CD4-positive, alpha-beta memory T cell (primary cell): ENCODE results near the gene SDR42E2. TPM values are rescaled to one million over a fixed set of nuclear protein-coding genes. Genes with fewer than 3 reads are reported as not detected.
"Not testable (repeated sequence)": the region's sequence is repeated elsewhere in the genome, so short reads cannot be mapped to it uniquely, and the experiment has no call there.

Source experiments
- CTCF ChIA-PET: fragments of 350-600 bp; sonication (Branson Sonifier 250); formaldehyde crosslinking; loops from one replicate; lab custom pipeline; 2021; ENCODE audit warnings: inconsistent platforms; ENCODE audit not compliant: partially characterized antibody; lab: Charles Lee
- POLR2A ChIA-PET: fragments of 350-600 bp; sonication (Branson Sonifier 250); formaldehyde crosslinking; loops from one replicate; lab custom pipeline; 2021; ENCODE audit not compliant: partially characterized antibody; lab: Charles Lee
- DNase-seq, 5 donors: peaks; one replicate each; pipeline versions ENCODE4 v3.0.0 to v3.0.0-alpha.2; 2020 to 2022; ENCODE audit warnings: mixed read lengths in 1 of 5
- H3K27ac ChIP-seq: one replicate; pipeline ENCODE4 v1.7.0; 2013; ENCODE audit warnings: low read depth, low read length
- H3K27me3 ChIP-seq: 2 replicates; pipeline ENCODE4 v1.7.0; 2013; ENCODE audit warnings: mild to moderate bottlenecking, low read length, moderate library complexity; ENCODE audit not compliant: insufficient read depth
- H3K36me3 ChIP-seq: 2 replicates; pipeline ENCODE4 v1.7.0; 2013; ENCODE audit warnings: mild to moderate bottlenecking, low read length, moderate library complexity; ENCODE audit not compliant: insufficient read depth
- H3K4me1 ChIP-seq: 2 replicates; pipeline ENCODE4 v1.7.0; 2013; ENCODE audit warnings: mild to moderate bottlenecking, low read length, moderate library complexity; ENCODE audit not compliant: insufficient read depth
- H3K4me3 ChIP-seq, 2 donors: one replicate each; pipeline ENCODE4 v1.7.0; 2013; ENCODE audit warnings: low read length in 2 of 2, mild to moderate bottlenecking in 1 of 2
- H3K9me3 ChIP-seq, 2 donors: one replicate each; pipeline ENCODE4 v1.7.0; 2013; ENCODE audit warnings: low read length in 2 of 2, control low read depth in 1 of 2; ENCODE audit not compliant: control insufficient read depth in 1 of 2
- H3K27ac Mint-ChIP-seq, 7 donors: one replicate each; pipeline ENCODE4 v1.8.0; 2020 to 2021; ENCODE audit warnings: mixed read lengths in 7 of 7, mild to moderate bottlenecking in 6 of 7, inconsistent platforms in 3 of 7, moderate library complexity in 3 of 7
- H3K27me3 Mint-ChIP-seq, 2 donors: one replicate each; pipeline ENCODE4 v1.8.0; 2020 to 2021; ENCODE audit warnings: mixed read lengths in 2 of 2
- H3K36me3 Mint-ChIP-seq, 2 donors: one replicate each; pipeline ENCODE4 v1.8.0; 2020 to 2021; ENCODE audit warnings: mixed read lengths in 2 of 2, inconsistent platforms in 1 of 2, mild to moderate bottlenecking in 1 of 2
- H3K4me1 Mint-ChIP-seq, 4 donors: one replicate each; pipeline ENCODE4 v1.8.0; 2020 to 2021; ENCODE audit warnings: mixed read lengths in 4 of 4, mild to moderate bottlenecking in 1 of 4
- H3K4me3 Mint-ChIP-seq, 8 donors: one replicate each; pipeline ENCODE4 v1.8.0; 2020 to 2021; ENCODE audit warnings: mixed read lengths in 8 of 8, mild to moderate bottlenecking in 7 of 8, moderate library complexity in 6 of 8, inconsistent platforms in 3 of 8
- H3K9me3 Mint-ChIP-seq, 8 donors: one replicate each; pipeline ENCODE4 v1.8.0; 2020 to 2021; ENCODE audit warnings: mixed read lengths in 8 of 8, mild to moderate bottlenecking in 5 of 8, inconsistent platforms in 3 of 8, moderate library complexity in 1 of 8
- intact Hi-C: fragments of 100-400 bp; cut with micrococcal nuclease; formaldehyde crosslinking; loops from one replicate; pipeline ENCODE4 v1.15.1; 2023
- polyA plus RNA-seq, 2 donors: library from polyadenylated mRNA; unstranded; fragments of 300-500 nt; fragmentation: Illumina TruSeq; gene quantifications; one replicate each; pipeline ENCODE4 v1.2.3, GENCODE V29; 2021
- total RNA-seq, 2 experiments: library from RNA; stranded (reverse); gene quantifications; one replicate each; pipeline ENCODE4 v1.2.3, GENCODE V29; 2021

SDR42E2 gene
- total and polyA plus RNA-seq, 4 experiments from 2014 or later, result 0.11 to 0.88 (median 0.64) TPM

GRCh38 chr16:22124583-22125284, 37.6 kb upstream of the SDR42E2 start:
- H3K27me3 Mint-ChIP-seq, result peaks cover 1 to 3% of the 10 kb centered on the region in 2 donors
- H3K4me3 ChIP-seq, result no peak overlapping the region
- no peaks in the 10 kb centered on the region for H3K27me3 ChIP-seq
- no peaks in the 10 kb centered on the region for H3K36me3 Mint-ChIP-seq
- H3K9me3 Mint-ChIP-seq, result peaks cover 0 to 10% (median under 1%) of the 10 kb centered on the region in 8 donors
- no peaks in the 10 kb centered on the region for H3K36me3 ChIP-seq
- no peak overlapping the region for H3K4me3 Mint-ChIP-seq
- DNase-seq, result no peak
- ChIA-PET POLR2A (no interaction called here), CTCF (no interaction called here)
- intact Hi-C loops, result no loop called here
- H3K27ac Mint-ChIP-seq, result no peak overlapping the region
- H3K27ac ChIP-seq, result no peak overlapping the region
- no peaks in the 10 kb centered on the region for H3K9me3 ChIP-seq
- no peaks in the 10 kb centered on the region for H3K4me1 Mint-ChIP-seq
- H3K4me1 ChIP-seq, result no peaks in the 10 kb centered on the region

DNA sequence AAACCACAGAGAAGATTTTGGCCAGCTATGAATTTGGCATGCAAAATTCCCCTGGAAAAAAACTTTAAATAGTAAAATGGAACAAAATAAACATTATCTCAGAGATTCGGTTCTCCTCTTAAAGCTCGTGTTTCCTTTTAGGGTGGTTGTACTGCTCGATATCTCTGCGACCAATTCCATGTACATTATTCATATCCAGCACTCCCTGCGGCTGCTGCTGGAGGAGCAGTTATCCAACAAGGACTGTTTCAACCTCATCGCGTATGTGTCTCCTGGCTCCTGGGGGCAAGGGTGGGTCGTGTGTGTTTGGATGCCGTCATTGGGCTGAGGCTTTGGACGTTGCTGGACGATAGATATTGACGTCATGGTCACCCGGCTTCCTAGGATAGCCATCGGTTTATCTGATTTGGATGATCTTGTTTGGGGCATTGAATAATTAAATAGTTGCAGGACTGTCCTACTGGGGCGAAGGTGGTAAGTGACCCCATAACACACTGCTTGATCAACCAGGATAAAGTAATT, 36.2 kb upstream of the SDR42E2 start:
- Mint-ChIP-seq H3K4me1 (no peaks in the 10 kb centered on the region), H3K4me3 (no peak overlapping the region)
- intact Hi-C loops, result no loop called here

DNA sequence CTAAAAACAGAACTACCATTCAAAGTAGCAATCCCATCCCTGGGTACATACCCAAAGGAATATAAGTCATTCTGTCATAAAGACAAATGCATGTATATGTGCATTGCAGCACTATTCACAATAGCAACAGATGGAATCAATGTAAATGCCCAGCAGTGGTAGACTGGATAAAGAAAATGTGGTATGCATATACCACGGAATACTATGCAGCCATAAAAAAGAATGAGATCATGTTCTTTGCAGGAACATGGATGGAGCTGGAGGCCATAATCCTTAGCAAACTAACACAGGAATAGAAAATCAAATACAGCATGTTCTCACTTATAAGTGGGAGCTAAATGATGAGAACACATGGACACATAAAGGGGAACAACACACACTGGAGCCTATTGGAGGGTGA, 33.8 kb upstream of the SDR42E2 start:
- H3K4me1 Mint-ChIP-seq, POLR2A ChIA-PET, H3K27ac ChIP-seq, H3K27me3 Mint-ChIP-seq, H3K4me3 ChIP-seq, H3K27ac Mint-ChIP-seq, intact Hi-C loops, CTCF ChIA-PET, H3K36me3 ChIP-seq, DNase-seq, H3K9me3 Mint-ChIP-seq, H3K9me3 ChIP-seq, H3K4me1 ChIP-seq, H3K27me3 ChIP-seq, H3K4me3 Mint-ChIP-seq, H3K36me3 Mint-ChIP-seq: not testable (repeated sequence)

More for the DNA sequence above, 36.2 kb upstream of the SDR42E2 start:
- Mint-ChIP-seq H3K27me3 (peaks cover 1 to 3% of the 10 kb centered on the region in 2 donors), H3K9me3 (peaks cover 0 to 10% (median under 1%) of the 10 kb centered on the region in 8 donors), H3K27ac (no peak overlapping the region), H3K36me3 (no peaks in the 10 kb centered on the region)
- H3K27ac ChIP-seq, result no peak overlapping the region
- H3K36me3 ChIP-seq, result no peaks in the 10 kb centered on the region
- no peak for DNase-seq
- CTCF ChIA-PET, result interaction anchor here (1.0 kb wide), 1 partner anchor 48 kb away, joined by 3 read pairs; no protein-coding TSS in a partner anchor
- no peaks in the 10 kb centered on the region for H3K27me3 ChIP-seq
- no peaks in the 10 kb centered on the region for H3K4me1 ChIP-seq
- no peak overlapping the region for H3K4me3 ChIP-seq
- POLR2A ChIA-PET, result no interaction called here
- H3K9me3 ChIP-seq, result no peaks in the 10 kb centered on the region

DNA sequence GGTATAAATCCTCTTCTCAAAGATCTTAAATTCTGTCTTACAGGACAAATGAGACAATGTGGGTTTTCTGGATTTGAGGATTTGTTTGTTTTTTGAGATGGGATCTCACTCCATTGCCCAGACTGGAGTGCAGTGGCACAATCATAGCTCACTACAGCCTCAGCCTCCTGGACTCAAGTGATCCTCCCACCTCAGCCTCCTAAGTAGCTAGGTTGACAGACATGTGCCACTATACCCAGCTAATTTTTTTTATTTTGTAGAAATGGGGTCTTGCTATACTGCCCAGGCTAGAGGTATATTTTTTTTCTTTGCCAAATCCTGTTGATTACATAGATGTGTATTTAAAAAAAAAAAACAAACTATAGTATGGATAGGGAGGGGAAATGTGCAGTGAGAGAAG, 31.8 kb upstream of the SDR42E2 start:
- H3K27me3 Mint-ChIP-seq, result peaks cover 1 to 3% of the 10 kb centered on the region in 2 donors
- no peak overlapping the region for H3K4me3 Mint-ChIP-seq
- no peaks in the 10 kb centered on the region for H3K4me1 Mint-ChIP-seq
- no peak overlapping the region for H3K4me3 ChIP-seq
- DNase-seq, result no peak
- ChIA-PET CTCF (interaction anchor here (1.1 to 1.2 kb wide), 2 partner anchors 10 to 36 kb away, joined by 3 read pairs; no protein-coding TSS in a partner anchor), POLR2A (no interaction called here)
- peaks cover 0 to 10% (median 0%) of the 10 kb centered on the region in 8 donors for H3K9me3 Mint-ChIP-seq
- H3K36me3 Mint-ChIP-seq, result no peaks in the 10 kb centered on the region
- H3K27me3 ChIP-seq, result no peaks in the 10 kb centered on the region
- H3K9me3 ChIP-seq, result no peaks in the 10 kb centered on the region
- H3K27ac Mint-ChIP-seq, result no peak overlapping the region
- H3K4me1 ChIP-seq, result no peaks in the 10 kb centered on the region
- intact Hi-C loops, result no loop called here
- no peaks in the 10 kb centered on the region for H3K36me3 ChIP-seq
- H3K27ac ChIP-seq, result no peak overlapping the region

DNA sequence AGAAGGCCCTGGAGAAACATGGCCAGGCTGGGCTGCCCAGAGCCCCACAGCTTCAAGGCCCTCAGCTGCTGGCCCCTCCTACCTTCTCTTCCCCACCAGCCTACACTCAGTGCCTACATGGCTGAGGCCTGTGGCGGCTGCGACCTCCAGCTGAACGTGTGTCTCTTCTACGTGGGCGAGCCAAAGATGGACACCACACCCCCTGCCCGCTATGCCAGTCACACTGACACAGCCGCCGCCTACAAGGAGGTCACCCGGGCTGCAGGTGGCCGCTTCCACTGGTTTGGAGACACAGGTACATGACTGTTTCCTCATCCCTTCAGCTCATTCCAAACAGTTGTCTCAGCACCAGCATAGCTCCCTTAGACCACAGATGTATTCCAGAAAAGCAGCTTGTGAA, 29.5 kb upstream of the SDR42E2 start:
- Mint-ChIP-seq H3K36me3 (no peaks in the 10 kb centered on the region), H3K27ac (no peak overlapping the region), H3K4me3 (no peak overlapping the region), H3K27me3 (peaks cover 3 to 5% of the 10 kb centered on the region in 2 donors), H3K9me3 (peaks cover 0 to 8% (median 0%) of the 10 kb centered on the region in 8 donors), H3K4me1 (no peaks in the 10 kb centered on the region)
- intact Hi-C loops, result no loop called here
- no peak for DNase-seq
- H3K4me3 ChIP-seq, result no peak overlapping the region
- ChIA-PET POLR2A (no interaction called here), CTCF (no interaction called here)
- H3K9me3 ChIP-seq, result no peaks in the 10 kb centered on the region
- H3K4me1 ChIP-seq, result no peaks in the 10 kb centered on the region
- no peaks in the 10 kb centered on the region for H3K27me3 ChIP-seq
- H3K36me3 ChIP-seq, result no peaks in the 10 kb centered on the region
- no peak overlapping the region for H3K27ac ChIP-seq

DNA sequence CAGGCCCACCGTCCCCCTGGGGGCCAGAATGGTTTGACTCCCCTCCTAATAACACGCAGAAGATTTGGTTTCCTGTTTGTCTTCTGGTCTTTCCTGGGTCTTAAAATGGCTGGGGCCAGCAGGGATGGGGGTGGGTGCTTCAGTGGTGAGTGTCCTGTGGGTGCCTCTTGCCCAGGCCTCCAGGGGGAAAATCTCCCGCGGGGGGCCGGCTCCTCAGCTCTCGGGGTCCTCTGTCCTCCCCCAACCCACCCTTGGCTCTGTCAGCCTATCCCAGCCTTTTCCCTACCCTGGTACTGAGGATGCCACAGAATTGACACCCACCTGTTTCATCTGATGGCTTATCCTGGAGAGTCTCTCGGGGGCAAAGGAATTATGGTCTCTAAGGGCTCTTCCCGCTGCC, 23.8 kb upstream of the SDR42E2 start:
- Histone ChIP-seq H3K4me3 (no peak overlapping the region), H3K27me3 (no peaks in the 10 kb centered on the region), H3K27ac (no peak overlapping the region), H3K4me1 (no peaks in the 10 kb centered on the region), H3K9me3 (no peaks in the 10 kb centered on the region), H3K36me3 (no peaks in the 10 kb centered on the region)
- ChIA-PET CTCF (interaction anchor here (1.6 kb wide), 1 partner anchor 50 kb away, joined by 3 read pairs; no protein-coding TSS in a partner anchor), POLR2A (no interaction called here)
- no peaks in the 10 kb centered on the region for H3K36me3 Mint-ChIP-seq
- DNase-seq, result no peak
- no peak overlapping the region for H3K4me3 Mint-ChIP-seq
- peaks cover 0 to 3% (median 0%) of the 10 kb centered on the region in 4 donors for H3K4me1 Mint-ChIP-seq
- H3K27me3 Mint-ChIP-seq, result peaks cover 2 to 8% of the 10 kb centered on the region in 2 donors
- intact Hi-C loops, result no loop called here
- no peak overlapping the region for H3K27ac Mint-ChIP-seq
- no peaks in the 10 kb centered on the region for H3K9me3 Mint-ChIP-seq

GRCh38 chr16:22139008-22139407, 23.3 kb upstream of the SDR42E2 start:
- no peak overlapping the region for H3K27ac Mint-ChIP-seq
- DNase-seq, result no peak

More at GRCh38 chr16:22139008-22139407, 23.3 kb upstream of the SDR42E2 start:
- POLR2A ChIA-PET, result no interaction called here
- Histone ChIP-seq H3K4me1 (no peaks in the 10 kb centered on the region), H3K9me3 (no peaks in the 10 kb centered on the region), H3K27ac (no peak overlapping the region), H3K36me3 (no peaks in the 10 kb centered on the region), H3K4me3 (no peak overlapping the region), H3K27me3 (no peaks in the 10 kb centered on the region)
- no peaks in the 10 kb centered on the region for H3K9me3 Mint-ChIP-seq
- no peaks in the 10 kb centered on the region for H3K36me3 Mint-ChIP-seq
- H3K4me1 Mint-ChIP-seq, result peaks cover 0 to 3% (median 0%) of the 10 kb centered on the region in 4 donors
- H3K4me3 Mint-ChIP-seq, result no peak overlapping the region
- CTCF ChIA-PET, result no interaction called here
- peaks cover 2 to 8% of the 10 kb centered on the region in 2 donors for H3K27me3 Mint-ChIP-seq
- intact Hi-C loops, result no loop called here
